ENCODE results near the gene SAMM50.

Gene SAMM50

DNA sequence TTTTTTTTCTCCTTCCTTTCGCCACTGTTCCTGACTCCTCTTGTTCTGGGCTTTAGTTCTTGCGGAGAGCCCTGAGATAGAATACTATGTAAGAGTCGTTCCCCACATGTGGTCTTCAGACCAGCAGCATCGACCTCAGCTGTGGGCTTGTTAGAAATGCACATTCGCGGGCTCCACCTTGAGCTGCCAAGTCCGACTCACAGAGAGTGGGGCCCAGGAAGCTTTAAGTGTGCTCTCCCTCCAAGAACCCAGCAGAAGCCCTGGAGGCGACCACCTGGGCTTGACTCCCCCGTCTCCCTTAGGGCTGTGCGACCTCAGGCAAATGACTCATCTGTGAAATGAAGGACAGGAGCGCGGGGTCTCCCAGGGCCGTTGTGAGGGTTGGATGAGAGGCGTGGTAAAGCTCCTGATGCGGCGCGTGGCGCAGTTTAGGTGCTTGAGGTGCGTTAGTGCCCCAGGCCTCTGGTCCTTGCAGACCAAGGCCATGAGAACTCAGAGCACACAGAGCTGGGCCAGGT lies 18.8 kb downstream of the SAMM50 start:
- no peaks in the 10 kb centered on the region for H3K27me3 ChIP-seq (ENCODE audit: insufficient read depth, low read length)
- no peak overlapping the region for H2AFZ ChIP-seq (ENCODE audit: low read depth, low read length)
- H3K36me3 ChIP-seq (ENCODE audit: insufficient read depth, low read length), result peaks cover 76% of the 10 kb centered on the region
- H3K9me3 ChIP-seq (ENCODE audit: low read length), result no peaks in the 10 kb centered on the region
- H3K4me3 ChIP-seq (ENCODE audit: low read length), result no peak overlapping the region
- H3K4me1 ChIP-seq (ENCODE audit: insufficient read depth, low read length), result no peaks in the 10 kb centered on the region

DNA sequence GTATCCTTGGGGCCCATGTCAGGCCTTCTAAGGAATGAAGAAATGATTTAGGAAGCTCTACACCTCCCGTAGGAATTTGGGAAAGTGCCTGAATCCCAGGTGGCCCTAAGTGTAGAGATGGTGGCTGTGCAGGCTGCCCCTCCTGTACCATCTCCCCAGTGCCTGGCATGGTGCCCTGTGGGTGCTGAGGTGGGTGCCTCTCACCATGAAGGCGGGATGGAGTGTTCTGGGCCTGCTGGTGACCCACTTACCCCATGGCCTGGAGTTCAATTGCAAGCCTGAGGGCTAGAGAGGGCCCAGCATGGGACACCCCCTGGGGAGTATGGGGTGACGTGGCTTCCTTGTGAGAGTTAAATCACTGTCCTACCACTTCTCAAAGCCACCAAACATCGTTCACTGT lies 19.8 kb downstream of the SAMM50 start:
- Histone ChIP-seq H3K27me3 (ENCODE audit: insufficient read depth, low read length) (no peaks in the 10 kb centered on the region), H3K36me3 (ENCODE audit: insufficient read depth, low read length) (peaks cover 76% of the 10 kb centered on the region), H3K4me1 (ENCODE audit: insufficient read depth, low read length) (no peaks in the 10 kb centered on the region), H2AFZ (ENCODE audit: low read depth, low read length) (no peak overlapping the region), H3K4me3 (ENCODE audit: low read length) (no peak overlapping the region), H3K9me3 (ENCODE audit: low read length) (no peaks in the 10 kb centered on the region)

DNA sequence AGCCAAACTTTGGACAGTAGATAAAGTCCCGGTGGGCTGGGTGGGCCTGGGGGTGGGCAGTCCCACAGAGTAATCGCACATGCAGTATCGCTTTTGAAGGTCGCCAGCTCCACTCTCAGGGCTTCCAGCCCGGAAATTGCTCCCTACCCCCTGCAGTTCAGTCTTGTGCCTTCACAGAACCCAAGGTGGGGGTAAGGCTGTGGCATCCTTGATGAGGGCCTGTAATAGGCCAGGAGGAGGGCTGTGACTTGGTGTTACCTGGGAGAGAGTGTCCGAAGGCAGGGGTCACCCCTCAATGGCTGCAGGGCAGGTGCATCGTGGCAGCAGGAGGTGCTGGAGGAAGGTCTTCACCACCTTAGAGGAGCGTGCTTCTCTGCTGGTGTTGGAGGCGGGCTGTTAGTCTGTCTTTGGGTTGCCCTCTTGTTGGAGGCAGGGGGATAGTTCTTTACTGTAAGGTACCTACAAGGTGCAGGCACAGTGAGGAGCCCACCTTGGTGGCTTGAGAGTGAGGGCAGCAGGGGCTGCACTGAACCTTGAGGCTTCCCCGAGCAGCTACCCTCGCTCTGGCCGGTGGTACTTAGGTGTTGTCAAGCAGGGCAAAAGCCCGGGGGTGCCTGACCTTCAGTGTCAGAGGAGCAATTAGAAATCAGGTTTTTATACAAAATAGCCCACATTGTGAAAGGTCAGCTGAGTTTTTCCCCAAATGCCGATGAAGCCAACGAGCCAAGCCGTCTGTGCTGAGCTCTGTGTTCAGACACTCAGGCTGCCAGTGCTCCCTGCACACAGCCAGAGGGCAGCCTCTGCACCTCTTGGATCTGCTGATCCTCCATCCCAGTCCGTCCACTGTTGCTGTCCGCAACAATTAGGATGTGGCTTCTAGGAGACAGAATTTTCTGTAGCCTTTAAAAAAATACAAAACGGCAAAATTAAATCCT lies 21.9 kb downstream of the SAMM50 start:
- Histone ChIP-seq H3K4me3 (ENCODE audit: low read length) (no peak overlapping the region), H2AFZ (ENCODE audit: low read depth, low read length) (no peak overlapping the region), H3K9me3 (ENCODE audit: low read length) (no peaks in the 10 kb centered on the region), H3K27me3 (ENCODE audit: insufficient read depth, low read length) (no peaks in the 10 kb centered on the region), H3K36me3 (ENCODE audit: insufficient read depth, low read length) (peaks cover 86% of the 10 kb centered on the region), H3K4me1 (ENCODE audit: insufficient read depth, low read length) (no peaks in the 10 kb centered on the region)

DNA sequence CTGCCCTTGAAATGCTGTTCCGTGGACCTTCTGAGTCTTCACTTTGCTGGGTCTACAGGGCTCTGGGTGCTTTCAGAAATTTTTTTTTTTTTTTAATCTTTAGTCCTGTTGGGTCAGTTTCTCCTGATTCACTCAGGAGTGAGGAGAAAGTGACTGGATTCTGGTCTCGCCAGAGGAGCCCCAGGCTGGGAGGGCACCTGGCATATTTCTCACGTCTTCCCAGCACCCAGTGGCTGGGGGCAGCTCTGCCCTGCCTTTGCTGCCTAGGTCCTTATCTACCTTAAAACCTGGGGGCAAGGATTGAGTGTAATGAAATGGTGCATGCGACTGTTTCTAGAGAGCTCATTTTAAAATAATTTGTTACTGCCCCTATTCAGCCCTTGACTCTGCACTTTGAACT lies 23.3 kb downstream of the SAMM50 start:
- H3K4me3 ChIP-seq (ENCODE audit: low read length), result no peak overlapping the region
- peaks cover 77% of the 10 kb centered on the region for H3K36me3 ChIP-seq (ENCODE audit: insufficient read depth, low read length)

DNA sequence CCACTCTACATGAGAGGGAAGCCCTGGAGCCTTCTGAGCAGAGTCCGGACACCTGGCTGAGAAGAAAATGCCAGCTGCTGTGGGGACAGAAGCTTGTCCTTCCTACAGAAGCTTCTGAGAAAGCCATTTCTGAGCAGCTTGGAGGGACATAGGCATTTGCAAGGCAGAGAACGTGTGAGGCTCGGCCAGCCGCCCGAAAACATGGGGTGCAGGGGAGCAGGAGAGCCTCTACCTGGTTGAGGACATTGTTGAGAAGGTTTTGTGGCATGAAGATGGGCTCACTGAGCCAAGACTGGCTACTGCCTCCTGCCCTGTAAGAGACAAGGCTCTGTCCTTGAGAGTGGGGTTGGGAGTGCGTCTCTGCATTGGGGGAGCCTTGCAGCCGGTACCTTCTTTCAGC lies 25.3 kb downstream of the SAMM50 start:
- Histone ChIP-seq H3K9me3 (ENCODE audit: low read length) (no peaks in the 10 kb centered on the region), H3K4me1 (ENCODE audit: insufficient read depth, low read length) (no peaks in the 10 kb centered on the region), H3K36me3 (ENCODE audit: insufficient read depth, low read length) (peaks cover 72% of the 10 kb centered on the region), H3K4me3 (ENCODE audit: low read length) (no peak overlapping the region), H2AFZ (ENCODE audit: low read depth, low read length) (no peak overlapping the region), H3K27me3 (ENCODE audit: insufficient read depth, low read length) (no peaks in the 10 kb centered on the region)

More for the DNA sequence above, 23.3 kb downstream of the SAMM50 start:
- H3K9me3 ChIP-seq (ENCODE audit: low read length), result no peaks in the 10 kb centered on the region
- no peaks in the 10 kb centered on the region for H3K27me3 ChIP-seq (ENCODE audit: insufficient read depth, low read length)
- no peaks in the 10 kb centered on the region for H3K4me1 ChIP-seq (ENCODE audit: insufficient read depth, low read length)
- no peak overlapping the region for H2AFZ ChIP-seq (ENCODE audit: low read depth, low read length)

DNA sequence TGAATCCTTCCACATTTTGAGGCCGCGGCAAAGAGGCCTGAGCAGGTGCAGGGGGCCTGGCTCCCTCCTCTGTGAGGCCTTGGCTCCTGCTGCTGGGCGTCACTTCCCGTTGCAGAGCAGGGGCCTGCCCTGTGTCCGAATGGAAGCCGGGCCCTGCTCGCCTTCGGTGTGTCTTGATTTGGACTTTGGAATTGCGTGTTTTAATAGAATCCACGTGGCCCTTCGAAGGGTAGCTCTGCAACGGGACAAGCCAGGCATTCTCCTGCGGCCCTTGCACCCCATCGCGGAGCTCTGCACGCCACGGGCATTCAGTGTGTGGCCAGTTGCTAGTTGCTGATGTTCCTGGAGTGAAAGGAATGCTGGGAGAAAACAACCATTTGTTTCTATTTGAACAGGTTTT lies 25.8 kb downstream of the SAMM50 start:
- Histone ChIP-seq H3K27me3 (ENCODE audit: insufficient read depth, low read length) (no peaks in the 10 kb centered on the region), H3K36me3 (ENCODE audit: insufficient read depth, low read length) (peaks cover 70% of the 10 kb centered on the region), H3K4me3 (ENCODE audit: low read length) (no peak overlapping the region), H2AFZ (ENCODE audit: low read depth, low read length) (no peak overlapping the region), H3K4me1 (ENCODE audit: insufficient read depth, low read length) (no peaks in the 10 kb centered on the region), H3K9me3 (ENCODE audit: low read length) (no peaks in the 10 kb centered on the region)

DNA sequence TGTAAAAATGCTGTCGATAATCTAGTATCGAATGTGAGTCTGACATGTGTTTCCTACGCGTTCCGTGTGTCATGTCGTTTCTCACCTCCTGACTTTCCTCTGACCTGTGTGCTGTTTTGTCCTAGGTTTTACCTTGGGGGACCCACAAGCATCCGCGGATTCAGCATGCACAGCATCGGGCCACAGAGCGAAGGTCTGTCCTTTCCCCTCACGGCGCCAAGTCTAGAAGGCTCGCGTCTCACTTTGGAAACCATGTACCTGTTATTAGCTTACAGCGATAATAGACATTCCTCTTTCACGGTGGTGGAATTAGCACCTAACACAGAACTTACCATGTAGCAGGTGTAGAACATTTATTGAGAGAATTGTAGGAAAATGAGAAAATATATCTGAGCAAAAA lies 28.6 kb downstream of the SAMM50 start:
- H2AFZ ChIP-seq (ENCODE audit: low read depth, low read length), result no peak overlapping the region
- peaks cover 57% of the 10 kb centered on the region for H3K36me3 ChIP-seq (ENCODE audit: insufficient read depth, low read length)
- no peaks in the 10 kb centered on the region for H3K4me1 ChIP-seq (ENCODE audit: insufficient read depth, low read length)
- H3K27me3 ChIP-seq (ENCODE audit: insufficient read depth, low read length), result no peaks in the 10 kb centered on the region
- H3K9me3 ChIP-seq (ENCODE audit: low read length), result no peaks in the 10 kb centered on the region
- no peak overlapping the region for H3K4me3 ChIP-seq (ENCODE audit: low read length)

DNA sequence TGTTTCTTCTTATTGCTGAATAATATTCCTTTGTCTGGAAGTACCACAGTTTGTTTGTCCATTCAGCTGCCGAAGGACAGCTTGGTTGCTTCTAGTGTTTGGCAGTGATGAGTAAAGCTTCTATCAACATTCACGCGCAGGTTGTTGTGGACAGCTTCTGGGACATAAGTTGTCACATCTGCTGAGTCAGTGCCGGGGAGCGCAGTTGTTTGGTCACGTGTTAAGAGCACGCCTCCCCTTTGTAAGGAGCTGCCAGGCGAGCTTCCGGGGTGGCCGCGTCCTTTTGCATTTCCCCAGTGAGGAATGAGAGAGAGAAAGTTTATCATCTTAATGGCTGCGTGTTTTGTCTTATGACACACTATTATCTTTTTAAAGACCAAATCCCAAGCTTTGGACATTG lies 30.3 kb downstream of the SAMM50 start:
- no peaks in the 10 kb centered on the region for H3K4me1 ChIP-seq (ENCODE audit: insufficient read depth, low read length)
- H3K36me3 ChIP-seq (ENCODE audit: insufficient read depth, low read length), result peaks cover 56% of the 10 kb centered on the region
- no peak overlapping the region for H3K4me3 ChIP-seq (ENCODE audit: low read length)
- H3K27me3 ChIP-seq (ENCODE audit: insufficient read depth, low read length), result no peaks in the 10 kb centered on the region
- H3K9me3 ChIP-seq (ENCODE audit: low read length), result no peaks in the 10 kb centered on the region
- no peak overlapping the region for H2AFZ ChIP-seq (ENCODE audit: low read depth, low read length)

DNA sequence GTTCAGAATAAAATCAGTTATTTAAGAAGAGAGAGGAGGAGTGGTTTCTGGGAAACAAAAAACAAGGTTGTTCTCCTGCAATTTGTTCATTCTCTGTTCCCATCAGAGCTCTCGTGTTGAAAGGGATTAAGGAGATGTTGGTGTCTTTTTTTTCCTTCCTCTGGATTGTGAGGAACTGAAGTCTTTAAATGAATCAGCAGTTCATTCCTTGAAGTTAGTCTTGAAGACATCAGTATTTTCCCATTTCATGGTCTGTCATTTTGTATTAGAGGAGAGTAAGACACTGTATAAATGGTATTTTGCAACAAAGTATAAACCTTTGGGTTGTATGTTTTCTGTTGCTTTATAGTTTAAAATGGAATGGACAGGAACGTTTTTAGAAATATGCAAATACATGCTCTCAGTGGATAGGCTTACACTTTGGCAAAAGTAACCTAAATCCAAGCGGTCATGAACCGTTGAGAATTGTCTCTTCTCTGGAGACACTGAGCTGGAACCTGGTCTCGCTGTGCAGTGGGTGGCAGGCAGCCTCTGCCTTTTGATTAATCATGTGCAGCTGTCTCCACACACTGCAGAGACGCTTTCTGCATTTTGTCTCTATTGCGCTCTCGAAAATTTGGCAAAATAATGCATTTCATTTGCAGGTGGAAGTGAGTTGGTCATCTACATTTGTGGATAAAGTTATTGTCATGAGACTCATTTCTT lies 33.0 kb downstream of the SAMM50 start:
- Histone ChIP-seq H3K4me1 (ENCODE audit: insufficient read depth, low read length) (no peaks in the 10 kb centered on the region), H2AFZ (ENCODE audit: low read depth, low read length) (no peak overlapping the region), H3K9me3 (ENCODE audit: low read length) (no peaks in the 10 kb centered on the region), H3K4me3 (ENCODE audit: low read length) (no peak overlapping the region), H3K36me3 (ENCODE audit: insufficient read depth, low read length) (peaks cover 55% of the 10 kb centered on the region), H3K27me3 (ENCODE audit: insufficient read depth, low read length) (no peaks in the 10 kb centered on the region)

DNA sequence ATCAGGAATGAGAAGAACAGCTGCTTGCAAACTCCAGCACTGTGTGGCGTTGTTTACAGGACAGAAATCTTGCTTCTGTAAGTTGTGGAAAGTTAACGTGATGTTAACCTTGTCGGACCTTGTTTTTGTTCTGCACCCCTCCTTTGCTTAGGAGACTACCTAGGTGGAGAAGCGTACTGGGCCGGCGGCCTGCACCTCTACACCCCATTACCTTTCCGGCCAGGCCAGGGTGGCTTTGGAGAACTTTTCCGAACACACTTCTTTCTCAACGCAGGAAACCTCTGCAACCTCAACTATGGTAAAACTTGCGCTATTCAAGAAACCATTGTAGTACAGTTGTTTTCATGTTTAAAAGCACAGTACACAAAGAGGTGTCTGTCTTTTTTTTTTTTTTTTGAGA lies 33.7 kb downstream of the SAMM50 start:
- H3K27me3 ChIP-seq (ENCODE audit: insufficient read depth, low read length), result no peaks in the 10 kb centered on the region
- no peak overlapping the region for H3K4me3 ChIP-seq (ENCODE audit: low read length)
- no peak overlapping the region for H2AFZ ChIP-seq (ENCODE audit: low read depth, low read length)
- peaks cover 57% of the 10 kb centered on the region for H3K36me3 ChIP-seq (ENCODE audit: insufficient read depth, low read length)
- H3K9me3 ChIP-seq (ENCODE audit: low read length), result no peaks in the 10 kb centered on the region
- H3K4me1 ChIP-seq (ENCODE audit: insufficient read depth, low read length), result no peaks in the 10 kb centered on the region

DNA sequence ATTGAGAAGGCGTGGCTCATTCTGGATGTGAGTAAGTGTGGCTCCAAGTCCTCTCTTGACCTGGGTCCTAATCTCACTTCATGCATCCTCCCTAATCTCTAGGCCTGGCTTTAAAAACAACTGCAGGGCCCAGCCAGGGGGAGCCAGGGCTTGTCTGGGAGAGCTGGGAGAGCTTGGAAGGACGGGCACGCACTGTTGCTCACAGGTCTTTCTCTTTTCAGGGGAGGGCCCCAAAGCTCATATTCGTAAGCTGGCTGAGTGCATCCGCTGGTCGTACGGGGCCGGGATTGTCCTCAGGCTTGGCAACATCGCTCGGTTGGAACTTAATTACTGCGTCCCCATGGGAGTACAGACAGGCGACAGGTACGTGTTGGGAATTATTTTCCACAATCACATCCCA lies 34.8 kb downstream of the SAMM50 start:
- Histone ChIP-seq H3K36me3 (ENCODE audit: insufficient read depth, low read length) (peaks cover 58% of the 10 kb centered on the region), H3K9me3 (ENCODE audit: low read length) (no peaks in the 10 kb centered on the region), H3K4me3 (ENCODE audit: low read length) (no peak overlapping the region), H3K4me1 (ENCODE audit: insufficient read depth, low read length) (no peaks in the 10 kb centered on the region), H3K27me3 (ENCODE audit: insufficient read depth, low read length) (no peaks in the 10 kb centered on the region), H2AFZ (ENCODE audit: low read depth, low read length) (no peak overlapping the region)

DNA sequence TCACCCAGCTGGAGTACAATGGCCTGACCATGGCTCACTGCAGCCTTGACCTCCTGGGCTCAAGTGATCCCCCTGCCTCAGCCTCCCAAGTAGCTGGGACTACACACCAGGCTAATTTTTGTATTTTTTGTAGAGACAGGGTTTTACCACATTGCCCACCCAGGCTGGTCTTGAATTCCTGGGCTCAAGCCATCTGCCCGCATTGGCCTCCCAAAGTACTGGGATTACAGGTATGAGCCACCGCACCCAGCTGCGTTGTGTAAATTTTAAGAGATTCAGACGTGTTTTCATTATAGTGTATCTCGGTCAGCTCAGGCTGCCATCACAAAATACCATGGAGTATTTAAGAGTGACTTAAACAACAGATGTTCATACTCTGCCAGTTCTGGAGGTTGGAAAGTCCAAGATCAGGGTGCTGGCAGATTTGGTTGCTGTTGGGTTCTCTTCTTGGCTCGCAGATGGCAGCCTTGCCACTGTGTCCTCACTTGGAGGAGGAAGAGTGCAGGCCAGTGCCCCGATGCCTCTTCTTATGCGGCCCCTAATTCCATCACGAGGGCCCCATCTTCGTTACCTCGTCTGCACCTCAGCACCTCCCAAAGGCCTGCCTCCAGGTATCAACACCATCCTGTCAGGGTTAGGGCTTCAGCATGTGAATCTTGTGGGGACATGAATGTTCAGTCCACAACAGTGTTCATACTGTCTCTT lies 36.2 kb downstream of the SAMM50 start:
- H3K4me1 ChIP-seq (ENCODE audit: insufficient read depth, low read length), result no peaks in the 10 kb centered on the region
- H3K9me3 ChIP-seq (ENCODE audit: low read length), result no peaks in the 10 kb centered on the region
- no peak overlapping the region for H3K4me3 ChIP-seq (ENCODE audit: low read length)
- no peaks in the 10 kb centered on the region for H3K27me3 ChIP-seq (ENCODE audit: insufficient read depth, low read length)
- H2AFZ ChIP-seq (ENCODE audit: low read depth, low read length), result no peak overlapping the region
- H3K36me3 ChIP-seq (ENCODE audit: insufficient read depth, low read length), result peaks cover 64% of the 10 kb centered on the region

DNA sequence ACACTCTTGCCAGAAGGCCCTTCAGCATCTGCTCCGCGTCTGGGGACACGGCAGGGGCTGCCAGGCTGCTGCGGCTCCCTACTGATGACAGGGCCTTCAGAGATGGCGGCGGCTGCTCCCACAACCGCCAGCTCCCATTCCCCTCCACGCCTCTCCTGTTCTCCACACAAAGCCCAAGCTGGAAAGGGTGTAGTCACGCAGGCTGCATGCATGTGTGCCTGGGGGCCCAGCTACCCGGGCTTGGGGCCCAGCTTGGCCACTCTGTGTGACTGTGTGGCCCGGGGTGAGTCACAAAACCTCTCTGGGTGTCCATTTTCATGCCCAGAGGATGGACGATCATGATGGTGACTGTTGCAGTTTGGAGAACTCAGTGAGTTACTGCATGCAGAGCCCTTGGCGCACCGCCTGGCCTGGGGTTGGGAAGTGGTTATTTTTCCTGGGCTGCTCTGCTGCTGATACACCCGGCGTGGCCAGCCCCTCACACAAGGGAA lies 37.1 kb downstream of the SAMM50 start:
- H3K27me3 ChIP-seq (ENCODE audit: insufficient read depth, low read length), result no peaks in the 10 kb centered on the region
- H3K4me1 ChIP-seq (ENCODE audit: insufficient read depth, low read length), result no peaks in the 10 kb centered on the region
- H3K4me3 ChIP-seq (ENCODE audit: low read length), result no peak overlapping the region
- H3K36me3 ChIP-seq (ENCODE audit: insufficient read depth, low read length), result peaks cover 67% of the 10 kb centered on the region
- H3K9me3 ChIP-seq (ENCODE audit: low read length), result no peaks in the 10 kb centered on the region
- no peak overlapping the region for H2AFZ ChIP-seq (ENCODE audit: low read depth, low read length)

Measured in neuron (in vitro differentiated cells).